ENCODE results near the gene CHST11.

Gene CHST11

DNA sequence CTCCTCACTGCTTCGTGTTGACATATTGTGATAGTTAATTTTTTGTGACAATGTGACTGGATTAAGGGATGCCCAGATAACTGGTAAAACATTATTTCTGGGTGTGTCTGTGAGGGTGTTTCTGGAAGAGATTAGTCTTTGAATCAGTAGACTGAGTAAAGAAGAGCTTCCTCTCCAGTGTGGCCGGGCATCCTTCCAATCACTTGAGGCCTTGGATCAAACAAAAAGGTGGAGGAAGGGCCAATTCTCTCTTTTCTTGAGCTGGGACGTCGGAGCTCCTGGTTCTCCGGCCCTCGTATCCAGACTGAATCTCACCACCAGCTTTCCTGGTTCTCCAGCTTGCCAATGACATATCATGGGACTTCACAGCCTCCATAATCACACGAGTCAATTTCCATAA, 240.4 kb downstream of the CHST11 start:
- no peak for DNase-seq
- in situ Hi-C loops (cut with HindIII; ENCODE audit: low pct_ligation_motif_present, low pct_unique_long_range_greater_than_20kb, low sequenced_read_pairs), result no loop called here

GRCh38 chr12:104698871-104699270, 242.1 kb downstream of the CHST11 start:
- in situ Hi-C loops (cut with HindIII; ENCODE audit: low pct_ligation_motif_present, low pct_unique_long_range_greater_than_20kb, low sequenced_read_pairs), result no loop called here
- peak; percentile 24 for DNase-seq

DNA sequence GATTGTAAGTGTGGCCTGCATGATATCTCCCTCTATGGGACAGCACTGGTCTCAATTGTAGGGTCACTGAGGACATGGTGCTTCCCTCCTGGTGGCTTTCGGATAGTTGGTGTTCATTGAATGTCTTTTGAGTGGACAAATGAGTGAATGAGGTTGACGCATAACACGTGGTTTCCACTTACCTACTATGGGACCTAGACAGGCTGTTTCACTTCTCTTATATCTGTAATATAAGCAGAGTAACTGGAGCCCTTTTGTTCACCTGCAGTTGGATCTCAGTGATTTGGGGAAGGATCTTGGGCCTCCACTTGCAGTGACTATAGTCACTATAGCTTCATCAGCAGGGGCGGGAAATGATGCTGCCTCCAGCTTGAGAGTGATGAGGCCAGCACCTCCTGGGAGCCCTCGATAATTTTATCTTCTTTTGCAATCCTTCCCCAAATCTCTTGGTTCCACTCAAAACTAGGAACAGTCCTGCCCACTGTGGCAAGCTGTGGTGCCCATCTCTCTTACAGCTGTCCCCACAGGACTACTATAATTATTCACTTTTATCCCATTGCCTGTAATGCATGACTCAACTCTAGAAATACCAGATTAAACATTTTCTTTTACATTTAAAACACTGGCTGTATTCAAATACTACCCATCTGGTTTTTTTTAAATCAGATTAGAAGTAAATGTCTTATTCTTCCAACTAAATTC, 242.9 kb downstream of the CHST11 start:
- in situ Hi-C loops (cut with HindIII; ENCODE audit: low pct_ligation_motif_present, low pct_unique_long_range_greater_than_20kb, low sequenced_read_pairs), result no loop called here
- no peak for DNase-seq

- in situ Hi-C loops (cut with HindIII; ENCODE audit: low pct_ligation_motif_present, low pct_unique_long_range_greater_than_20kb, low sequenced_read_pairs), result no loop called here
- DNase-seq, result no peak
Observed at GRCh38 chr12:104700324-104700723, 243.6 kb downstream of the CHST11 start.

- in situ Hi-C loops (cut with HindIII; ENCODE audit: low pct_ligation_motif_present, low pct_unique_long_range_greater_than_20kb, low sequenced_read_pairs), result no loop called here
- no peak for DNase-seq
Observed at GRCh38 chr12:104701301-104701700, 244.6 kb downstream of the CHST11 start.

- in situ Hi-C loops (cut with HindIII; ENCODE audit: low pct_ligation_motif_present, low pct_unique_long_range_greater_than_20kb, low sequenced_read_pairs), result no loop called here
Observed at GRCh38 chr12:104701756-104702155, 245.0 kb downstream of the CHST11 start.

GRCh38 chr12:104702565-104703139, 245.9 kb downstream of the CHST11 start:
- no peak for DNase-seq
- in situ Hi-C loops (cut with HindIII; ENCODE audit: low pct_ligation_motif_present, low pct_unique_long_range_greater_than_20kb, low sequenced_read_pairs), result no loop called here

More at GRCh38 chr12:104701756-104702155, 245.0 kb downstream of the CHST11 start:
- no peak for DNase-seq

- in situ Hi-C loops (cut with HindIII; ENCODE audit: low pct_ligation_motif_present, low pct_unique_long_range_greater_than_20kb, low sequenced_read_pairs), result no loop called here
- no peak for DNase-seq
Observed at GRCh38 chr12:104703372-104703771, 246.6 kb downstream of the CHST11 start.

- in situ Hi-C loops (cut with HindIII; ENCODE audit: low pct_ligation_motif_present, low pct_unique_long_range_greater_than_20kb, low sequenced_read_pairs), result no loop called here
- DNase-seq, result no peak
Observed at GRCh38 chr12:104704224-104704779, 247.6 kb downstream of the CHST11 start.

DNA sequence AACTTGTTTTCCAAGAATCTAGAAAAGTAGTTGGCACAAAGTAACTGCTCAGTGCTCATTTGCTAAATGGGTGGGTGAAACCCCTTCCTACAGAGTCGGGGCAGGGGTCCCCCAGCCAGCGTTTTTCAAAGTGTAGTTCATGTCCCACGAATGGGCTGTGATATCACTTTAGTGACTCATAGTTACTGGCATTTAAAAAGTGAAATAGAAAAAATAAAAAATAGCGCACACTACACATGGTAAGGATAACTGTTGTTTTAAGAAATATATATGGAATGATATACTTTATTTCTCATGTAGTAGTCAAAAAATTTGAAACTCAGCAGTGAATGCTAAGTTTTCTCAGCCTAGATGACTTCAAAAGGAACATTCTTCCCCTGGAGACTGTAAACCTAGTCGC, 250.4 kb downstream of the CHST11 start:
- in situ Hi-C loops (cut with HindIII; ENCODE audit: low pct_ligation_motif_present, low pct_unique_long_range_greater_than_20kb, low sequenced_read_pairs), result no loop called here
- no peak for DNase-seq

DNA sequence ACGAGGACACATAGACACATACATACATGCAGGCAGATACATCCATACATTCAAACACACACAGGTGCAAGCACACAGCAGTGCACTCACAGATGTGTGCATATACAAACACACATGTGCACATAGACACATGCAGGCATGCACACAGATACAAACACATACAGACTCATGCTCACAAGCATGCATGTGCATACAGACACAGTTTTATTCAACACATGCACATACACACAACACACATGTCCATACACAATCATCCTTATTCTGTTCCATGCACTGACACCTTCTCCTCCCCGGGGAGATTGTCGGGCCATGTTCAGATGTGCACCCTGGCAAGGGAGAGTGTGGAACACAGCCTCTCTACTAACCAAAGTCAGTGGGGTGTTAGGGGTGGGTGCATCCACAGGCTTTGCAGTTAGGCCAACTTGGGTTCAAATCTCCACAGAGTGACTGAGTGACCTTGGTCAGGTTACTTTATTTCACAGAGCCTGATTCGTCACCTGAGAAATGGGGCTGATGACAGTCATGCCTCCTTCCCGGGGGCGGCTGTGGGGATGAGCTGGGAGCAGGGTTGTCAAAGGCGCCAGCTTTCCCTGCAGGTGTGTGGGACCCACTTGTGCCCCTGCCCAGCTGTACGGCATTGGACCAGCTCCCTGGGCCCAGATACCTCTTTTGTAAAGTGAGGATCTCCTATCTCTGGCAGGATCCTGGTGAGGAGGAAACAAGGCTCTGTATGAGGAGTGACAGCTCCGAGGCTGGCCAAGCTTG, 251.2 kb downstream of the CHST11 start:
- no peak for DNase-seq
- in situ Hi-C loops (cut with HindIII; ENCODE audit: low pct_ligation_motif_present, low pct_unique_long_range_greater_than_20kb, low sequenced_read_pairs), result no loop called here

DNA sequence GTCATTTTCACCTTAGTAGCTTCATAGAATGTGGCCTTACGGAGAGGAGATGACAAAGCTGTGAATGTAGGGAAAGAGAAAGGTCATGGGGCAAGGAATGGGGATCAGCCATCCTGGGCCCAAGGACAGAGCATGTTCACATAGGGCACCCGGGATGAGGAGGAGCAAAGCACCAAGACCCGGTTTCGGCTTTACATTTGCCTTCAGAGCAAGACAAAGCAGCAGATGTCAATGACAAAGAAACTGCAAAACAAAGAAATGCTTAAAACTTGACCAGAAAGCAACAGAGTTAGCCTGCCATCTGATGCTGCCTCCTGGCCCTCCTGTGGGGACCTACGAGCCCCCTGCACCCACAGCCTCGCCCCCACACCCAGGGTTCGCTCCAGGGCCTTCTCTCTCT, 252.1 kb downstream of the CHST11 start:
- in situ Hi-C loops (cut with HindIII; ENCODE audit: low pct_ligation_motif_present, low pct_unique_long_range_greater_than_20kb, low sequenced_read_pairs), result no loop called here
- no peak for DNase-seq

GRCh38 chr12:104709692-104710435, 253.1 kb downstream of the CHST11 start:
- no peak for DNase-seq
- in situ Hi-C loops (cut with HindIII; ENCODE audit: low pct_ligation_motif_present, low pct_unique_long_range_greater_than_20kb, low sequenced_read_pairs), result no loop called here

- no peak for DNase-seq
- in situ Hi-C loops (cut with HindIII; ENCODE audit: low pct_ligation_motif_present, low pct_unique_long_range_greater_than_20kb, low sequenced_read_pairs), result no loop called here
Observed at GRCh38 chr12:104710940-104711689, 254.4 kb downstream of the CHST11 start.

GRCh38 chr12:104712477-104712876, 255.7 kb downstream of the CHST11 start:
- no peak for DNase-seq
- in situ Hi-C loops (cut with HindIII; ENCODE audit: low pct_ligation_motif_present, low pct_unique_long_range_greater_than_20kb, low sequenced_read_pairs), result no loop called here

DNA sequence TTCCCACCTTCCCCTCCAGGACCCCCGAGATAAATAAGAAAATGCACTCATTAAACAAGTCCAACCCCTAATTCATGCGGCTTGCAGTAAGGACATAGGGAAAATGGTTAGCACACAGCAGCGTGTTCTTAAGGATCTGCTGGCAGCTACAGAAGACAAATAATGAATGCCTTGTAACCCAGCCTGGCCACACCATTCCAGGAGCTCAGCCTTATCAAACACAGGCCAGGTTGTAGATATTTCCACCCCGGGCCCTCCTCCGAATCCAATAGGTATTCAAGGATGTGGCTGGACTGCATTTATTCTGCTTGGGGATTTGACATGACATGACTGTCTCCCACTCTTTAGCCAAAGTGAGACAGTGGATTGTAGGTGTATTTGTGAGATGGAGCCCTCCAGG, 256.2 kb downstream of the CHST11 start:
- in situ Hi-C loops (cut with HindIII; ENCODE audit: low pct_ligation_motif_present, low pct_unique_long_range_greater_than_20kb, low sequenced_read_pairs), result no loop called here
- DNase-seq, result no peak

- in situ Hi-C loops (cut with HindIII; ENCODE audit: low pct_ligation_motif_present, low pct_unique_long_range_greater_than_20kb, low sequenced_read_pairs), result no loop called here
- no peak for DNase-seq
Observed at GRCh38 chr12:104713444-104713843, 256.7 kb downstream of the CHST11 start.

DNA sequence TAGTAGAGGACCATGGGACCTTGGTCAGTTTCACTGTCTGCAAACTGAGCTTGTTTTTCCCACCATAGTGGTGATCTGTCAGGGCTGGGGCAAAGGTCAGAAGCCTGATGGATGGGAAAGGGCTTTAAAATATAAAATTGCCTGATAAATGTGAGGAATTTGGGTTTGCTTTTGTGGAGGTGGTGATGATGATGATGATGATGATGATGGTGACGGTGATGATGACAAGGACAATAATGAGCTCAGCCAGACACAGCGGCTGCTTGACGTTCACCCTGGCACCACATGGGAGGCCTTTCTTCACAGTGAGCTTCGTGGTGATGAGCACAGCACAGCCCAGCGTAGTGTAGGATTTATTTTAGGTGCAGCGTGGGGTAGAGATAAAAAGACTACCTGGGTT, 257.6 kb downstream of the CHST11 start:
- in situ Hi-C loops (cut with HindIII; ENCODE audit: low pct_ligation_motif_present, low pct_unique_long_range_greater_than_20kb, low sequenced_read_pairs), result no loop called here

More for the DNA sequence above, 257.6 kb downstream of the CHST11 start:
- DNase-seq, result no peak

All from ACHN (cell line).